ENCODE results near the gene NLE1. TPM values are rescaled to one million over a fixed set of nuclear protein-coding genes. Genes with fewer than 3 reads are reported as not detected.
"Not testable (repeated sequence)": the region's sequence is repeated elsewhere in the genome, so short reads cannot be mapped to it uniquely, and the experiment has no call there.

NLE1 gene
- total and polyA plus RNA-seq, 2 donors from 2014 or later = 9.6 to 11.0 TPM

GRCh38 chr17:35174835-35175334 lies 32.8 kb upstream of the NLE1 start:
- Histone ChIP-seq H3K36me3 (ENCODE audit: control insufficient read depth in 2 of 3, insufficient read depth in 3 of 3, low read length in 3 of 3) (no peaks in the 10 kb centered on the region), H3K27ac (ENCODE audit: low read depth in 2 of 2, low read length in 2 of 2) (no peak overlapping the region), H3K9ac (ENCODE audit: low read length in 3 of 3) (no peak overlapping the region), H3K27me3 (ENCODE audit: control insufficient read depth, insufficient read depth, low read length) (no peaks in the 10 kb centered on the region), H3K4me3 (ENCODE audit: low read length in 3 of 3) (no peak overlapping the region), H3K9me3 (ENCODE audit: control insufficient read depth in 2 of 3, insufficient read depth in 1 of 3, low read length in 3 of 3) (no peaks in the 10 kb centered on the region), H3K4me1 (ENCODE audit: control insufficient read depth in 2 of 3, insufficient read depth in 2 of 3, low read depth in 1 of 3, low read length in 3 of 3) (no peaks in the 10 kb centered on the region)
- intact Hi-C loops (cut with DNase I) = no loop called here
- FAIRE-seq (no peak), DNase-seq (no peak)
- TF ChIP-seq, protein P1, sequence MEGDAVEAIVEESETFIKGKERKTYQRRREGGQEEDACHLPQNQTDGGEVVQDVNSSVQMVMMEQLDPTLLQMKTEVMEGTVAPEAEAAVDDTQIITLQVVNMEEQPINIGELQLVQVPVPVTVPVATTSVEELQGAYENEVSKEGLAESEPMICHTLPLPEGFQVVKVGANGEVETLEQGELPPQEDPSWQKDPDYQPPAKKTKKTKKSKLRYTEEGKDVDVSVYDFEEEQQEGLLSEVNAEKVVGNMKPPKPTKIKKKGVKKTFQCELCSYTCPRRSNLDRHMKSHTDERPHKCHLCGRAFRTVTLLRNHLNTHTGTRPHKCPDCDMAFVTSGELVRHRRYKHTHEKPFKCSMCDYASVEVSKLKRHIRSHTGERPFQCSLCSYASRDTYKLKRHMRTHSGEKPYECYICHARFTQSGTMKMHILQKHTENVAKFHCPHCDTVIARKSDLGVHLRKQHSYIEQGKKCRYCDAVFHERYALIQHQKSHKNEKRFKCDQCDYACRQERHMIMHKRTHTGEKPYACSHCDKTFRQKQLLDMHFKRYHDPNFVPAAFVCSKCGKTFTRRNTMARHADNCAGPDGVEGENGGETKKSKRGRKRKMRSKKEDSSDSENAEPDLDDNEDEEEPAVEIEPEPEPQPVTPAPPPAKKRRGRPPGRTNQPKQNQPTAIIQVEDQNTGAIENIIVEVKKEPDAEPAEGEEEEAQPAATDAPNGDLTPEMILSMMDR (IDR thresholded peaks at IDR 0.05; ENCODE audit: borderline replicate concordance, extremely low read depth, insufficient read depth) = no peak

GRCh38 chr17:35172321-35172720 lies 30.2 kb upstream of the NLE1 start:
- H3K27ac ChIP-seq (ENCODE audit: low read depth in 2 of 2, low read length in 2 of 2); H3K9me3 ChIP-seq (ENCODE audit: control insufficient read depth in 2 of 3, insufficient read depth in 1 of 3, low read length in 3 of 3); intact Hi-C loops (cut with DNase I); DNase-seq; H3K36me3 ChIP-seq (ENCODE audit: control insufficient read depth in 2 of 3, insufficient read depth in 3 of 3, low read length in 3 of 3); H3K9ac ChIP-seq (ENCODE audit: low read length in 3 of 3); FAIRE-seq; H3K4me3 ChIP-seq (ENCODE audit: low read length in 3 of 3); H3K27me3 ChIP-seq (ENCODE audit: control insufficient read depth, insufficient read depth, low read length); H3K4me1 ChIP-seq (ENCODE audit: control insufficient read depth in 2 of 3, insufficient read depth in 2 of 3, low read depth in 1 of 3, low read length in 3 of 3): not testable (repeated sequence)

DNA sequence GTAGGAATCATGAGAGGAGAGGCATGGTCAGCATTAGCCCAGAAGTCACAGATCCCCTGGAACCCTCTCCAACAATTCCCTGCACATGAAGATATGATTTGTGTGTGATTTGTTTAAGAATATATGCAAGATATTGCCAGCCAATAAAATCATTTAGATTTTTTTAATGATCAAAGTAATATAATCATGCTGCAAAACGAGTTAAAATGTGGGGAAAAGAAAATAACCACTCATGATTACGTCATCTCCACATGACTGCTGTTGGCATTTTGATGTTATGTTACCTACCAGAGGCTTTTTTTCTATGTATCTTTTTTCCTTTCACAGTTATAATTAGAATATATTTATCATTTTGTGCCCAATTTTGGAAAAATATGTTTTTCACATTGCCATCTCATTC lies 29.7 kb upstream of the NLE1 start:
- FAIRE-seq (no peak), DNase-seq (no peak)
- H3K9me3 ChIP-seq (ENCODE audit: control insufficient read depth in 2 of 3, insufficient read depth in 1 of 3, low read length in 3 of 3) = no peaks in the 10 kb centered on the region
- H3K36me3 ChIP-seq (ENCODE audit: control insufficient read depth in 2 of 3, insufficient read depth in 3 of 3, low read length in 3 of 3) = no peaks in the 10 kb centered on the region
- H3K9ac ChIP-seq (ENCODE audit: low read length in 3 of 3) = no peak overlapping the region
- no peak overlapping the region for H3K4me3 ChIP-seq (ENCODE audit: low read length in 3 of 3)
- TF ChIP-seq, protein P1 (IDR thresholded peaks at IDR 0.05; ENCODE audit: borderline replicate concordance, extremely low read depth, insufficient read depth) = no peak
- H3K4me1 ChIP-seq (ENCODE audit: control insufficient read depth in 2 of 3, insufficient read depth in 2 of 3, low read depth in 1 of 3, low read length in 3 of 3) = no peaks in the 10 kb centered on the region
- no peaks in the 10 kb centered on the region for H3K27me3 ChIP-seq (ENCODE audit: control insufficient read depth, insufficient read depth, low read length)
- intact Hi-C loops (cut with DNase I) = no loop called here
- H3K27ac ChIP-seq (ENCODE audit: low read depth in 2 of 2, low read length in 2 of 2) = no peak overlapping the region

DNA sequence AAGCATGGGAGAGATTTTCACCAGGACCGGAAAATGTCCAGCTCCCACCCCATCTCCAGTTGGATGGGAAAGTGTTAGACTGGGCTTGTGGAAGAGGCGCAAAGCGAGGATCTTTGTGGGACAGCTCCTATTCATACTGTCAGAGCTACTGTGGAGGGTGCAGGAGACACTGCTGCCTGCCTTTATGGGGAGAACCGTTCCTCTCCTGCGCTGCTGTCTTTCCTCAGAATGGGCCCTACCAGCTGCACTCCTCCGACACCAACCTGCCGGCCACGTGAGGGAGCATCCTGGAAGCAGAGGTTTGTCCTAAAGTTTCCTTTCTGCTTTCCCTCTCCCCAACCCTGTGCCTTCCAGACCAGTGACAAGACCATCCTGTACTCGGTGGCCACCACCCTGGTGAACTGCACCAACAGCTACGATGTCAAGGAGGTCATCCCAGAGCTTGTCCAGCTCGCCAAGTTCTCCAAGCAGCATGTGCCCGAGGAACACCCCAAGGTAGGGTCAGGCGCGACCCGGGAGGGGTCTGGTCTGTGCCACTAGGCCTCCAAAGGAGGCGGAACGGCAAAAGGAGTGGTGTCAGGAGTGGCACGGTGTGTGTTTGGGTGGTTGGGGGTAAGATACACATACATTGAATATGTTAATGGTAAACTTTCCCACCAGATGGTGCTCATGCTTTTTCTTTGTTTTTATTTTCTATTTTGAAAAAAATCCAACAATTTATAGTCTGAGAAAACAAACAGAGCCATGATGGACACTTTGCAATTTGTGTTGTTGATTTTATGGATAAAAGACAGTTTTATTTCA lies 29.1 kb upstream of the NLE1 start:
- Histone ChIP-seq H3K27ac (ENCODE audit: low read depth in 2 of 2, low read length in 2 of 2) (no peak overlapping the region), H3K4me1 (ENCODE audit: control insufficient read depth in 2 of 3, insufficient read depth in 2 of 3, low read depth in 1 of 3, low read length in 3 of 3) (no peaks in the 10 kb centered on the region), H3K36me3 (ENCODE audit: control insufficient read depth in 2 of 3, insufficient read depth in 3 of 3, low read length in 3 of 3) (no peaks in the 10 kb centered on the region), H3K4me3 (ENCODE audit: low read length in 3 of 3) (no peak overlapping the region), H3K27me3 (ENCODE audit: control insufficient read depth, insufficient read depth, low read length) (no peaks in the 10 kb centered on the region), H3K9ac (ENCODE audit: low read length in 3 of 3) (no peak overlapping the region), H3K9me3 (ENCODE audit: control insufficient read depth in 2 of 3, insufficient read depth in 1 of 3, low read length in 3 of 3) (no peaks in the 10 kb centered on the region)
- DNase-seq (peak in 2 of 5 donors; percentile 13 to 22), FAIRE-seq (no peak)
- intact Hi-C loops (cut with DNase I) = no loop called here
- TF ChIP-seq, protein P1 (IDR thresholded peaks at IDR 0.05; ENCODE audit: borderline replicate concordance, extremely low read depth, insufficient read depth) = peak; percentile 3

All from kidney (tissue), 14 donors.